Activated CD8-positive, alpha-beta memory T cell treated with anti-CD3 and anti-CD28 coated beads for 4 hours (primary cell): ENCODE measurements around the gene FMN2.

Source experiments
- DNase-seq, 2 donors: peaks; one replicate each; pipeline ENCODE4 v3.0.0-alpha.2; 2020; ENCODE audit warnings: low read depth in 2 of 2

FMN2 gene

GRCh38 chr1:240423246-240423924, 331.7 kb downstream of the FMN2 start:
- no peak for DNase-seq

DNA sequence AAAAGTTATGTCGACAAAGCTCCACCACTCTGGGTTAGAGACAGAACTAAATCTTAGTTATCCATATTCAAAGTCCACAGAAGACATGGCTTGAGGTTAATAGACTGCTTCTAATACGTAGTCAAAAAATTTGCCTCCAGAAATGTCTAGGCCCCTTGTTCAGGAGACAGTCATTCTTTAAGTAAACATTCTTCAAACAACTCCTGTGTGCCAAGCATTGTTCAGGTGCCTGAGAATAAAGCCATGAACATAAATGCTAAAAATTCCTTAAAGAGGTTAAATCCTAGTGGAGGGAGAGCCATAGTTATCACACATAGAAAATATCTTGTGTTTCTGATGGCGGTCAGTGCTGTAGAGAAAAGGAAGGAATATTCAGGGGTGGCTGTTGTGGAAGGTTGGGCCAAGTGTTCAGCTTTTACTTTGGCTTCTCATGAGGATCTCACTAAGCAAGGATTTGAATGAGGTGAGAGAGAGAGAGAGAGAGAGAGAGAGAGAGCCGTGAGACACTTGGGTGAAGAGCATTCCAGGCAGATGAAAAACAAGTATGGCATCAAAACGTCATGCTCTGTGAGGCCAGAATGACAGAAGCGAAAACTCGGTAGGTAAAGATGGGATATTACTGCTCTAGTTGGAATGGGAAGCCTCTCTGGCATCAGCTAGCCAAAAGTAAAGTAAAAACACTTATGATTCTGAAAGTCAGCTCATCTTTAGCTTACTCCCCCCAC, 333.2 kb downstream of the FMN2 start:
- no peak for DNase-seq

DNA sequence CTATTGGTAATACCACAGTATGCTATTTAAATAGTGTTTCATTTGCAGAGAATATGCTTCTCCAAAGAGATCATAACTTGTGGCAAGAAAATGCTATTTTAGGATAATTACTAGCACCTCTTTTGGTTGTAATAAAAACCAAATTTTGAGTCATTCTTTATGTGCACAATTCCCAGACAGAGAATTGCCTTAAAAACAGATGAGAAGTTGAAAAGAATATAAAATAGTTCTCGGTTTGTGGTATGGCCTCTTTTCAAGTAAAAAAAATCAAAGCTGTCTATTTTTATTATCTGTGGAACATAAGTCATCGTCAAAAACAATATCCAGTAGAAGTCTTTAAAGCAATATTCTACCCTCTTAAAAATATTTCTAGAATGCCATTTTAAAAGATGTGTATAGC, 334.4 kb downstream of the FMN2 start:
- no peak for DNase-seq

DNA sequence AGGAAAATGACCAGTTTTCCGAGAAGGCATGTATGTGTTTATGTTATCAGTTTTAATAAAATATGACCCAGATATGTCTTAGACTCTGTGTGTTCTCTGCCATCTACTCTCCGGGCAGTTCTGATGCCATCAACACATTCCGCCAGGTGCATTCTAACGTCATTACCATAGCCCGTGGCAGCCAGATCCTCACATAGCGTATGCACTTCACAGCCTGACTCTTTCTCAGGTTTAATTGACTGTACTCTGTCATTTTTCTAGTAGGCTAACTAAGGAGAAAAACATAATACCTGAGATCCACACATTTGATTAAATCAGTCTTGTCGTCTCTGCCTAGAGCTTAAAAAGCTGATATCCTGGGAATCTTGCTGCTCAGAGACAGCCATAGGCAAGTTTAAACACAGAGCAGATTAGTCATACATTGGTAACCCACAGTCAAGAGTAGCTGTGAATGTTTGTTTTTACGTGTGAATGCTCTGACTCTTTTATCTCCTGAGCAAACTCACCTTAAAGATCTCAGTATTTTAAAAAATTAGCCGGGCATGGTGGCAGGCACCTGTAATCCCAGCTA, 344.4 kb downstream of the FMN2 start:
- no peak for DNase-seq

GRCh38 chr1:240441669-240442068, 350.0 kb downstream of the FMN2 start:
- no peak for DNase-seq

- no peak for DNase-seq
Observed at GRCh38 chr1:240445369-240445768, 353.7 kb downstream of the FMN2 start.

GRCh38 chr1:240455228-240455821, 363.6 kb downstream of the FMN2 start:
- no peak for DNase-seq

DNA sequence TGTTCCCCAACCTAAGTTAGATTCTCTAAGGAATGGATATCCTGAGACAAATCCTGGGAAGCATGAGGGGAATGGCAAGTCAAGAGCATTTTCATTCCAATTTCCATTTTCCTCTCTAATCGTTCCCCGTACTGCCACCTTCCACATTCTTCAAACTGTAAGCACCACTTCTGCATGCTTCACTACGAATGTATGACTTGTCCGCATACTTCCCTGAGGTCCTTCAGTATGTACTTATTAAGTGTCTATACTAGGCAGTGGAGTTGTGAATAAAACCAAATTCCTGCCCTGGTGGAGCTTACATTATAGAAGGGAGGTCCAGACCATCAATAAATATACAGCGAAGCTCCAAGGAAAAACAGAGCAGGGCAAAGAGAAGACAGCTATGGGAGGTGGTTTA, 365.5 kb downstream of the FMN2 start:
- no peak for DNase-seq

- no peak for DNase-seq
Observed at GRCh38 chr1:240462277-240462676, 370.6 kb downstream of the FMN2 start.

GRCh38 chr1:240462766-240463395, 371.2 kb downstream of the FMN2 start:
- DNase-seq, result no peak

GRCh38 chr1:240464099-240464498, 372.4 kb downstream of the FMN2 start:
- DNase-seq, result no peak

- DNase-seq, result no peak
Observed at GRCh38 chr1:240465531-240465940, 373.9 kb downstream of the FMN2 start.

DNA sequence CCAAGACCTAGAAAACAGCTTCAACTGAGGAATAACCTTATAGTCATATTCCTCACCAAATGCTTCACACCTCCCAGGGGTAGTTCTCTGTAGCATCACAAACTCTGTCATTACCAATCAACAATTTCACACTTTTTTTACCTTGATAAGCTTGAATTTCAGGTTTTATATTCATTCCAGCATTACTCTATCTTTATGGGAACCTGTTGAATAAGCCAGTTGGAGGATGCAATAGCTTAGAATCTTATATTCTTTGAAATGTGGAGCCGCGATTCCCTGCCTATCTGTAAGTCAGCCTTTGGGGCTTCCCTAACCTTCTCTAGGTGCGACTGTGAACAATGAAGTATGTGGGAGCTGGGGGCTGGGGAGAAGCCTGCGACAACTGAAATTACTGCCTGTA, 374.8 kb downstream of the FMN2 start:
- no peak for DNase-seq

- no peak for DNase-seq
Observed at GRCh38 chr1:240467895-240468294, 376.2 kb downstream of the FMN2 start.

- DNase-seq, result no peak
Observed at GRCh38 chr1:240468656-240469055, 377.0 kb downstream of the FMN2 start.

DNA sequence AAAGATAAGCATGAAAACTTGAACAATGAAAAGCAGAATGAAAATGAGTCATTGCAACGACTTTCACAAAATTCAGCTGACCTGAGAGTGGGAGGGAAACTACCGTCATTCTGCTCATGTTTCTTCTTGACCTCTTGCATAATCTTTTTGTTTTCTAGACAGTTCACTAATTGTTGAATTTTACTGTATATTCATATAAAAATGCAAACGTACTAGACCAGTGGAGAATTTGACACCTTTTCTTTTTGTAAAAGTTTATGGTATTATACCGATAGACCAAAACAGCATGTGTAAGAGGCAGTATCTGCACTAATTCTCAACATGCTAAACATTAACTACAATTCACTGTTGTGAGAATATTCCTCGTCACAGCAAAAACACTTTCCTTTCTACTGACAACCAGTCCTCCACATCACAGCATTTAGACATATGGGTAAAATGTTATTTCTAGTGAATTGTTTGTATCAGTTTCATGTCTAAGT, 382.5 kb downstream of the FMN2 start:
- DNase-seq, result no peak

DNA sequence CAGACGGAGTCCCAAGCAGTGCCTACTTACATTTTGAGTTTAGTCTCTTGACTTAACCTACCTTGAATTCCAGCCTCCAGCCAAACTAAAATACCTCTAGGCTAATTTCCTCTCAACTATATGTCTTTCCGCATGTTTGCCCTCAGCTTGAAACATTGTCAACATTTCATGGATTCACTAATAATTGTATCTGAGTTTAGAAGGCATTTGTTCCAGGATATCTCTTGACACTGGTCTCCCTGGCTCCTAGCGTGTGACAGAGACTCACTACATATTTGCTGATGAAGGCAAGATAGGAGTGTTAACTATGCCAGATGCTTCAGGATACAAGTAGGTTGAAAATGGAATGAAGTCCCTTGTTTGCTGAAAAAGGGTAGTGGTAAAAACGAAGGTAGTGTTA, 384.1 kb downstream of the FMN2 start:
- DNase-seq, result no peak

DNA sequence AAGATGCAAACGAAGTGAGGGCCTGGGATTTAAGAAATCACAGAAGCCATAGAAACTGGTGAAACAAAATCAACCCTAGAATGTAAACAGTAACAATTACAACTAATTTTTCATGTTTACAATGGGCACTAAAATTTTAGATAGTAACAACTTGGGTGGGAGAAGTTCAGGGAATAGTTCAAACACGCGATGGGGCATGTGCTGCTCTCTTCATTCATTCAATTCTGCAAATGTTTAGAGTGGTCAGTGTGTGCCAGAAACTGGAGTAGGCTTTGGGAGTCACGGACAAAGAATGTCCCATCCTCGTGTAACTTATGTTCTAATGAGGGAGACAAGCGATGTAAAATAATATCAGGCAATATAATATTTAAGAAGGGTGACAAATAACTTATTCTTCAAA, 386.9 kb downstream of the FMN2 start:
- no peak for DNase-seq

DNA sequence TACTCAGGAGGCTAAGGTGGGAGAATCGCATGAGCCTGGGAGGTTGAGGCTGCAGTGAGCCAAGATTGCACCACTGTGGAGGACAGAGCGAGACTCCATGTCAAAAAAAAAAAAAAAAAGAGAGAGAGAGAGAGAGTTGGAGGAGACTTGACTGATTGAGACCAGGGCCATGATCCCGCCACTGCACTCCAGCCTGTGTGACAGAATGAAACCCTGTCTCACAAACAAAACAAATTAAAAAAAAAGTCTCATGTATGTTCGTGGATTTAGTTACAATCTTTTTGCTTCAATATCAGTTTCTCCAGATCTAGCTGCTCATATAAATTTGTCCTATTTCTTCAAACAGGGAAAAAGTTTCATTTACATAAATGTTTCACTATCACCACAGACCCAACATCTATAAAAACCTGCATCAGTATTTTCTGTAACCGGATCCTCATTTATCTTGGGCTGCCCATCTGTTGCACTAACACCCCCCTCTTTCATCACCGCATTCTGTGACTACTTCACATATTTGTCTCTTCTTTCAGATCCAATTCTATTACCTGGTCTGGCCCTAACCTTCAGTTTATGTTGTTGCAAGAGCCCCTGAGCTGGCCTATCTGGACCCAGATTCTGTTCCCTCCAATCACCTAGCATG, 393.2 kb downstream of the FMN2 start:
- no peak for DNase-seq

DNA sequence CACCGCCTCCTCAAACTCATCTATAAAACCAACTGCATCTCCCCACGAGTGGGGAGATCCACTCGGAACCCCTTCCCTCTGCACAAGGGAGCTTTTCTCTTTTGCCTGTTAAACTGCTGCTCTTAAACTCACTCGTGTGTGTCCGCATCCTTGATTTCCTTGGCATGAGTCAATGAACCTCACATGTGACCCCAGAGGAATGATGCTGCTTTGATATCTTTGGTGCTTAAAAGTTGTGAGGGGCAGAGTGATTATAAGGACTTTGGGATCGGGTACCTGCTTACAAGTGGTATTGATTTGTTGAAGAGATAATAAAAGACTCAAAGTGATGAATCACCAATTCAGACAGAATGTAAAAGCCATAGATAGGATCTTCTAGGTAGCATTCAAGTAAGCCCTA, 394.9 kb downstream of the FMN2 start:
- DNase-seq, result no peak

- DNase-seq, result no peak
Observed at GRCh38 chr1:240487493-240487892, 395.8 kb downstream of the FMN2 start.

- no peak for DNase-seq
Observed at GRCh38 chr1:240491156-240491555, 399.5 kb downstream of the FMN2 start.
